ENCODE measurements around the gene UBE2E1. TPM values are rescaled to one million over a fixed set of nuclear protein-coding genes. Genes with fewer than 3 reads are reported as not detected.
A peak's percentile ranks its signal among the peaks of the same experiment; 100 is the strongest.

The UBE2E1 gene
- total RNA-seq, 1 donor from 2014 or later = 72.6 TPM

GRCh38 chr3:23805210-23805632 lies 534 bp upstream of the UBE2E1 start:
- peaks cover 33% of the 10 kb centered on the region for H3K4me1 Mint-ChIP-seq
- intact Hi-C loops (cut with micrococcal nuclease) = loop anchor here (5.0 kb wide), 1 partner anchor 603 kb away; the partner anchor contains the start of gene UBE2E2
- peak overlapping the region; percentile 88 for H3K27ac Mint-ChIP-seq
- H3K9me3 Mint-ChIP-seq = no peaks in the 10 kb centered on the region
- peaks cover 17% of the 10 kb centered on the region for H3K36me3 Mint-ChIP-seq (ENCODE audit: low read depth)
- H3K4me3 Mint-ChIP-seq = peak overlapping the region; percentile 83
- DNase-seq = no peak
- peaks cover 30% of the 10 kb centered on the region for H3K27me3 Mint-ChIP-seq

- Mint-ChIP-seq H3K4me3 (peak overlapping the region; percentile 91), H3K4me1 (peaks cover 41% of the 10 kb centered on the region), H3K27ac (peak overlapping the region; percentile 95), H3K27me3 (peaks cover 22% of the 10 kb centered on the region), H3K9me3 (no peaks in the 10 kb centered on the region), H3K36me3 (ENCODE audit: low read depth) (peaks cover 22% of the 10 kb centered on the region)
- DNase-seq = peak; percentile 64
- intact Hi-C loops (cut with micrococcal nuclease) = loop anchor here (5.0 kb wide), 1 partner anchor 604 kb away; the partner anchor contains the start of gene UBE2E2
These were observed 1.0 kb downstream of the UBE2E1 start for GRCh38 chr3:23806534-23807423.

- Mint-ChIP-seq H3K36me3 (ENCODE audit: low read depth) (peaks cover 25% of the 10 kb centered on the region), H3K4me3 (peak overlapping the region; percentile 91), H3K9me3 (peaks cover 3% of the 10 kb centered on the region), H3K4me1 (peaks cover 48% of the 10 kb centered on the region), H3K27ac (peak overlapping the region; percentile 95), H3K27me3 (peaks cover 20% of the 10 kb centered on the region)
- intact Hi-C loops (cut with micrococcal nuclease) = loop anchor here (5.0 kb wide), 1 partner anchor 605 kb away; the partner anchor contains the start of gene UBE2E2
- DNase-seq = no peak
These were observed 1.8 kb downstream of the UBE2E1 start for GRCh38 chr3:23807424-23808015.

- H3K27ac Mint-ChIP-seq = no peak overlapping the region
- H3K9me3 Mint-ChIP-seq = peaks cover 3% of the 10 kb centered on the region
- intact Hi-C loops (cut with micrococcal nuclease) = loop anchor here (5.0 kb wide), 1 partner anchor 606 kb away; the partner anchor contains the start of gene UBE2E2
- no peak overlapping the region for H3K4me3 Mint-ChIP-seq
- H3K4me1 Mint-ChIP-seq = peaks cover 51% of the 10 kb centered on the region
- DNase-seq = no peak
- H3K36me3 Mint-ChIP-seq (ENCODE audit: low read depth) = peaks cover 25% of the 10 kb centered on the region
- peaks cover 12% of the 10 kb centered on the region for H3K27me3 Mint-ChIP-seq
These were observed 2.8 kb downstream of the UBE2E1 start for GRCh38 chr3:23808525-23808924.

DNA sequence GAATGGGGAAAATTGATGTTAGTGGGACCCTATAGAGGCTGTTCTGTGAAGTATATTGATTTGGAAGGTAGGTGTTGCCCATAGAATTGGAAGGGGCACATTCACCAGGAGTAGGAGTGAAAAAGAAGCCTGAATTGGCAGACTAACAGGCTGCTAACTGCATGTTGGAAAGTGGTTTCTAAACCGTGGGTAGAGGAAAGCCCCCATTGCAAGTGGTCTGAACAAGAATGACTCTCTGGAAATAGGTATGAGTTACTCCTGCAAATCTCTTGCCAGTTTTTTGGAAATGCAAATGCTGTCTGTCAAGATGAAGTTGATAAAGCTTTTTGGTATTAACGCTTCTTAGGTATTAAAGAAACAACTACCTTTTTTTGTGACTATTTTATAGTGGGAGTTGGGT lies 3.5 kb downstream of the UBE2E1 start:
- Mint-ChIP-seq H3K9me3 (peaks cover 3% of the 10 kb centered on the region), H3K27ac (peak overlapping the region; percentile 97), H3K36me3 (ENCODE audit: low read depth) (peaks cover 25% of the 10 kb centered on the region), H3K4me3 (peak overlapping the region; percentile 87), H3K4me1 (peaks cover 51% of the 10 kb centered on the region), H3K27me3 (peaks cover 11% of the 10 kb centered on the region)
- intact Hi-C loops (cut with micrococcal nuclease) = loop anchor here (5.0 kb wide), 1 partner anchor 607 kb away; the partner anchor contains the start of gene UBE2E2
- DNase-seq = peak; percentile 61

DNA sequence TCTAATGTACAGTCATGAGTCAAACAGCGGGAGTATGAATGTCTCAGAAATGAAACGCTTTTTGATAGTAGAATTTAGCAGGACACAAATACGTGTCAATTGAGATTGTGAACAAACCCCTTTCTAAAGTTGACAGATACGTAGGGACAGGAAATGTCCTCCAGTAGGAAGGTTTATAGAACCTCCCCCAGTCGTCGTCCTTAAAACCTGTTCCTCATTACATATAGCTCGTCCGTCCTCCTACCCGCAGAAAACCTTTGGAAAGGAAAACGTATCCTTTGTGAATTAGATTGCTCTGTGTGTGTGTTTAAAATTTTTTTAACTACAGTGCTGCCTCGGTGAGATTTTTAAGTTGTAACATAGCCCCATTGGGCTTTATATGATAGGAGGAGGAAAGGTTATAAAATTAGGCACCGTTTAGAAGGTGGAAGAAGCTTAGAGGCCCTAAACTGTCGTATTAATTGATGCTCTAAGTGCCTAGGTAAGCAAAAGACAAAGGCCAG lies 4.1 kb downstream of the UBE2E1 start:
- H3K36me3 Mint-ChIP-seq (ENCODE audit: low read depth) = peaks cover 27% of the 10 kb centered on the region
- peak overlapping the region; percentile 97 for H3K27ac Mint-ChIP-seq
- intact Hi-C loops (cut with micrococcal nuclease) = loop anchor here (1.0 to 5.0 kb wide), 4 partner anchors 21 to 608 kb away; partner anchors contain the start of gene UBE2E2
- peak; percentile 59 for DNase-seq
- peaks cover 7% of the 10 kb centered on the region for H3K27me3 Mint-ChIP-seq
- peak overlapping the region; percentile 87 for H3K4me3 Mint-ChIP-seq
- H3K4me1 Mint-ChIP-seq = peaks cover 53% of the 10 kb centered on the region
- peaks cover 3% of the 10 kb centered on the region for H3K9me3 Mint-ChIP-seq

- intact Hi-C loops (cut with micrococcal nuclease) = loop anchor here (1.0 to 2.0 kb wide), 3 partner anchors 20 to 136 kb away; no protein-coding TSS in a partner anchor
- Mint-ChIP-seq H3K27ac (peak overlapping the region; percentile 97), H3K9me3 (peaks cover 3% of the 10 kb centered on the region), H3K36me3 (ENCODE audit: low read depth) (peaks cover 30% of the 10 kb centered on the region), H3K27me3 (peaks cover under 1% of the 10 kb centered on the region), H3K4me3 (peak overlapping the region; percentile 92), H3K4me1 (peaks cover 52% of the 10 kb centered on the region)
- DNase-seq = peak; percentile 85
These were observed 4.8 kb downstream of the UBE2E1 start for GRCh38 chr3:23810343-23811184.

- no peaks in the 10 kb centered on the region for H3K27me3 Mint-ChIP-seq
- peak overlapping the region; percentile 92 for H3K4me3 Mint-ChIP-seq
- intact Hi-C loops (cut with micrococcal nuclease) = loop anchor here (2.0 kb wide), 2 partner anchors 20 to 70 kb away; no protein-coding TSS in a partner anchor
- H3K4me1 Mint-ChIP-seq = peaks cover 56% of the 10 kb centered on the region
- peaks cover 30% of the 10 kb centered on the region for H3K36me3 Mint-ChIP-seq (ENCODE audit: low read depth)
- H3K9me3 Mint-ChIP-seq = peaks cover 3% of the 10 kb centered on the region
- no peak for DNase-seq
- peak overlapping the region; percentile 96 for H3K27ac Mint-ChIP-seq
These were observed 5.4 kb downstream of the UBE2E1 start for GRCh38 chr3:23811185-23811527.

GRCh38 chr3:23811919-23812318 lies 6.2 kb downstream of the UBE2E1 start:
- H3K4me1 Mint-ChIP-seq = peaks cover 55% of the 10 kb centered on the region
- H3K9me3 Mint-ChIP-seq = peaks cover 3% of the 10 kb centered on the region
- H3K27ac Mint-ChIP-seq = peak overlapping the region; percentile 96
- no peak for DNase-seq
- peak overlapping the region; percentile 92 for H3K4me3 Mint-ChIP-seq
- no peaks in the 10 kb centered on the region for H3K27me3 Mint-ChIP-seq
- intact Hi-C loops (cut with micrococcal nuclease) = loop anchor here (1.0 to 2.0 kb wide), 3 partner anchors 19 to 104 kb away; partner anchors contain the start of gene NKIRAS1
- peaks cover 36% of the 10 kb centered on the region for H3K36me3 Mint-ChIP-seq (ENCODE audit: low read depth)

DNA sequence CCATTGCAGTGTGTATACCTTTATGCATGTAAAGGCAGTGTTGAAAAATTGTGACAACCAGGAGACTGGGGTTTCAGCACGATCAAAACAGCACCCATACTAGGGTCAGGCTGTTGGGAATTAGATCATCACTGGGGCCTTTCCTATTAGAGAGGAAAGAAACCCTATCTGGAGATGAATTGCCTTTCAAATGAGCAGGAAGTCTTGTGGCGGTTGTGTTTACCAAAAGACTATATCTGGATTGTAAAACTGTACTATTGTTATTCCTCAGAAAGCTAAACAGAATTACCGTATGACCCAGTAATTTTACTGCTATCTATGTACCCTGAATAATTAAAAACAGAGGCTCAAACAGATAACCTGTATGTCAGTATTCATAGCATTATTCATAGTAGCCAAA lies 10.1 kb downstream of the UBE2E1 start:
- Mint-ChIP-seq H3K36me3 (ENCODE audit: low read depth) (peaks cover 32% of the 10 kb centered on the region), H3K4me3 (no peak overlapping the region), H3K4me1 (peaks cover 33% of the 10 kb centered on the region), H3K9me3 (peaks cover 3% of the 10 kb centered on the region), H3K27me3 (no peaks in the 10 kb centered on the region), H3K27ac (no peak overlapping the region)
- intact Hi-C loops (cut with micrococcal nuclease) = no loop called here
- no peak for DNase-seq

DNA sequence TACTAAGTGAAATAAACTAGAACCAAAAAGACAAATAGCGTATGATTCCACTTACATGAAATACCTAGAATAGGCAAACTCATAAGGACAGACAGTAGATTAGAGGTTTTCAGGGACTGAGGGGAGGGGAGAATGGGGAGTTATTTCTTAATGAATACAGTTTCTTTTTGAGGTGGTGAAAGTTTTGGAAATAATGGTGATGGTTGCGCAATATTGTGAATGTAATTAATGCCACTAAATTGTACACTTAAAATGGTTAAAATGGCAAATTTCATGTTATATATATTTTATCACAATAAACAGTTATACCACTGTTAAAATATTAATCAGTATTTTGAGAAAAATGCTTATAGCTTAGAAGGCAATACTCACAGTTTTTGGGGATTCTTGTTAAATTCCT lies 11.0 kb downstream of the UBE2E1 start:
- H3K27ac Mint-ChIP-seq = no peak overlapping the region
- no peaks in the 10 kb centered on the region for H3K27me3 Mint-ChIP-seq
- peaks cover 29% of the 10 kb centered on the region for H3K36me3 Mint-ChIP-seq (ENCODE audit: low read depth)
- no peak for DNase-seq
- H3K4me1 Mint-ChIP-seq = peaks cover 31% of the 10 kb centered on the region
- H3K4me3 Mint-ChIP-seq = no peak overlapping the region
- peaks cover 3% of the 10 kb centered on the region for H3K9me3 Mint-ChIP-seq
- intact Hi-C loops (cut with micrococcal nuclease) = no loop called here

DNA sequence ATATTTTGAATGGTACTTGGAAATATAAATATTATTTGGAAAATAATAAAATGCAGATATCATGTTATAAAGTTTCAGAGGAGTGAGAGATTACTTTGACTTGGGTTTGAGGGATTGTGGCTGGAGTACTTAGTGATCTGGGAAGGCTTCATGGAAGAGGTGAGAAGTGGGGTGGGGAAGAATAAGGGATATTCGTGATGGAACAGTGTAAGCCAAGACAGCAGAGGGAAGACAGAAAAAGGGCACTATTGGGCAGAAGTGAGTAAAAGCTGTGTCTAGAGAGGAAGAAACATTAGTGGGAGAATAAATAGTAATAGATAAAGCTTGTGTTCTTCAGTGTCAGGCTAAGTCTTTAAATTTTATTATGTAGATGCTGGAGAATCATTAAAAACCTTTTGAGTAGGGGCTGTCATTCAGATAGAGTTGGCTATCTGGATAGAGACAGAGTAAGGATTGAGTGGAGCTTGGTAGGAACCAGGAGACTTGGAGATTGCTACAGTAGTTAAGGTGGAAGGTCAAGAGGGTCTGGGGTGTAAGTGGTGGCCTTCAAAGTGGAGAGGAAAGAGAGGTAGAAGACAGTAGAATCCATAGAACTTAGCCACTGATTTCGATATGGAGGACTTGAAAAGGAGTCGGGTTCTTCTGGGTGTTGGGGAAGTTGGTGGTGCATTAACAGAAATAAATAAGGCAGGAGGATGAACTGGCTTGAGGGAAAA lies 11.9 kb downstream of the UBE2E1 start:
- no peak overlapping the region for H3K4me3 Mint-ChIP-seq
- no peaks in the 10 kb centered on the region for H3K27me3 Mint-ChIP-seq
- H3K27ac Mint-ChIP-seq = no peak overlapping the region
- peaks cover 30% of the 10 kb centered on the region for H3K36me3 Mint-ChIP-seq (ENCODE audit: low read depth)
- H3K4me1 Mint-ChIP-seq = peaks cover 25% of the 10 kb centered on the region
- no peak for DNase-seq
- intact Hi-C loops (cut with micrococcal nuclease) = no loop called here
- H3K9me3 Mint-ChIP-seq = no peaks in the 10 kb centered on the region
